Right lobe of liver (tissue), 6 donors: ENCODE data around the gene MFSD6L. TPM values are rescaled to one million over a fixed set of nuclear protein-coding genes. Genes with fewer than 3 reads are reported as not detected.

Source experiments
- ATAC-seq, 4 donors: fragments of 200-7000 bp; cut with Tn5 transposase; one replicate each; pipeline ENCODE4 v1.9.1; 2020; ENCODE audit warnings: mild to moderate bottlenecking in 4 of 4, moderate library complexity in 4 of 4
- DNase-seq, 3 donors: peaks; one replicate each; pipeline ENCODE4 v3.0.0-alpha.2; 2020
- H3K27ac ChIP-seq, 3 donors: fragments of 200-600 bp; one replicate each; pipeline ENCODE4 v1.8.0; 2022
- H3K27me3 ChIP-seq, 2 donors: fragments of 200-600 bp; one replicate each; pipeline ENCODE4 v1.8.0; 2022
- H3K36me3 ChIP-seq, 4 donors: fragments of 200-600 bp; sonication (generic) in 1 of 4; one replicate each; pipeline versions ENCODE4 v1.5.1 to v1.8.0; 2017 to 2022; ENCODE audit warnings: control low read depth in 1 of 4
- H3K4me1 ChIP-seq, 4 donors: fragments of 200-600 bp; sonication (generic) in 1 of 4; one replicate each; pipeline versions ENCODE4 v1.5.1 to v1.8.0; 2017 to 2022; ENCODE audit warnings: control low read depth in 1 of 4
- H3K4me3 ChIP-seq, 3 donors: fragments of 200-600 bp; one replicate each; pipeline ENCODE4 v1.8.0; 2022
- H3K9me3 ChIP-seq, 4 donors: fragments of 200-600 bp; sonication (generic) in 1 of 4; one replicate each; pipeline versions ENCODE4 v1.5.1 to v1.8.0; 2017 to 2022; ENCODE audit warnings: control low read depth in 1 of 4
- POLR2A ChIP-seq: fragments of 450-650 bp; IDR thresholded peaks from one replicate; pipeline ENCODE4 v1.6.1; 2017; ENCODE audit warnings: antibody characterized with exemption, mild to moderate bottlenecking
- WGBS: methylation state at CpG from one replicate; pipeline ENCODE4 v1.1.6; 2018; ENCODE audit warnings: low coverage, low lambda C conversion rate; ENCODE audit not compliant: insufficient coverage; ENCODE audit errors: missing lambda C conversion rate; 5-methylcytosine and 5-hydroxymethylcytosine counted together
- intact Hi-C, 2 donors: fragments of 100-400 bp; cut with DNase I; formaldehyde crosslinking; loops; one replicate each; pipeline versions ENCODE4 v1.11.2 to v1.14.1; 2022
- total RNA-seq, 6 experiments: library from RNA; depleted of rRNA in 2 of 6; stranded (reverse); fragments of >200 nt in 2 of 6; fragmentation: NEBNext Ultra II Directional in 3 of 6; extraction: Animal tissue kit (Norgen Biotek cat#: 25700) in 3 of 6; gene quantifications; one replicate each; pipeline versions ENCODE4 v1.1.0 to v1.2.4, GENCODE V29; 2016 to 2023
- TF ChIP-seq, protein P1 (sequence below), 4 donors: fragments of 200-600 bp in 3 of 4; fragments of 450-650 bp in 1 of 4; IDR thresholded peaks; one replicate each; pipeline versions ENCODE4 v1.5.1 to v1.8.0; 2016 to 2022; ENCODE audit warnings: antibody characterized with exemption in 4 of 4, mild to moderate bottlenecking in 2 of 4
- donor health status: DM: no; HTN: yes; CAD: no.
- donor health status: DM: no; HTN: no; CAD: no.
- donor health status: DM: no; HTN: no; CAD: no.
- donor health status: DM: no; HTN: yes; CAD: no.
- donor health status: DM: no; HTN: yes; CAD: no.

MFSD6L gene
- total RNA-seq, 6 experiments from 2014 or later, result not detected

- ATAC-seq (no peak), DNase-seq (no peak)
- Histone ChIP-seq H3K36me3 (no peaks in the 10 kb centered on the region), H3K4me1 (no peaks in the 10 kb centered on the region), H3K27me3 (no peaks in the 10 kb centered on the region), H3K4me3 (no peak within 1 kb of the TSS), H3K27ac (no peak within 1 kb of the TSS), H3K9me3 (no peaks in the 10 kb centered on the region)
- TF ChIP-seq POLR2A, result no peak
- TF ChIP-seq, protein P1, sequence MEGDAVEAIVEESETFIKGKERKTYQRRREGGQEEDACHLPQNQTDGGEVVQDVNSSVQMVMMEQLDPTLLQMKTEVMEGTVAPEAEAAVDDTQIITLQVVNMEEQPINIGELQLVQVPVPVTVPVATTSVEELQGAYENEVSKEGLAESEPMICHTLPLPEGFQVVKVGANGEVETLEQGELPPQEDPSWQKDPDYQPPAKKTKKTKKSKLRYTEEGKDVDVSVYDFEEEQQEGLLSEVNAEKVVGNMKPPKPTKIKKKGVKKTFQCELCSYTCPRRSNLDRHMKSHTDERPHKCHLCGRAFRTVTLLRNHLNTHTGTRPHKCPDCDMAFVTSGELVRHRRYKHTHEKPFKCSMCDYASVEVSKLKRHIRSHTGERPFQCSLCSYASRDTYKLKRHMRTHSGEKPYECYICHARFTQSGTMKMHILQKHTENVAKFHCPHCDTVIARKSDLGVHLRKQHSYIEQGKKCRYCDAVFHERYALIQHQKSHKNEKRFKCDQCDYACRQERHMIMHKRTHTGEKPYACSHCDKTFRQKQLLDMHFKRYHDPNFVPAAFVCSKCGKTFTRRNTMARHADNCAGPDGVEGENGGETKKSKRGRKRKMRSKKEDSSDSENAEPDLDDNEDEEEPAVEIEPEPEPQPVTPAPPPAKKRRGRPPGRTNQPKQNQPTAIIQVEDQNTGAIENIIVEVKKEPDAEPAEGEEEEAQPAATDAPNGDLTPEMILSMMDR (IDR thresholded peaks at IDR 0.05), result no peak
- intact Hi-C loops, result loop anchor here in 1 of 2 donors (10.0 kb wide), 1 partner anchor 363 kb away; the partner anchor contains the start of gene RNF222
- 84% methylated on average over 11 of the region's 15 CpGs for WGBS
Observed at GRCh38 chr17:8758137-8758596, 41.0 kb downstream of the MFSD6L start, which contains the start of gene SPDYE4. Gene SPDYE4, minus strand, starts transcription at chr17:8758546. Its CDS starts 164 bp downstream, at chr17:8758382.

DNA sequence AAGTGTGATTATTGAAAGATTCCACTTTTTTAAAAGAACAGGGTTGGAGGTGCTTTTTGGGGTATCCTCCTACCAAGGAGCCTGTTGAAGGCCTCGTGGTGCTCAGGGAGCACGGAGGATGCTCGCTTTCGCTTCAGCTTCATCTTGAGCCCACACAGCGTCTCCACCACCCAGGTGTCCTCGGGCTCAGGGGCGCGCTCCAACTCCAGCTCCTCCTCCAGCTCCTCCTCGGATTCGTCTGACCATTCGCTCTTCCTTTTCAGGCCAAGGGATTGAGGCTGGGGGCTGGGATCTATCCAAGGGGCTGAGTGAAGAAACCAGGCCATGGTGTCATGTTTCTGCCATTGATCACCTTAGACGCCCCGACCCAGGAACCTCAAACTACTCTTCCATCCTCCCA is 42.0 kb downstream of the MFSD6L start:
- intact Hi-C loops, result loop anchor here in 1 of 2 donors (10.0 kb wide), 1 partner anchor 362 kb away; the partner anchor contains the start of gene RNF222
- H3K4me1 ChIP-seq, result no peaks in the 10 kb centered on the region
- DNase-seq (no peak), ATAC-seq (no peak)
- TF ChIP-seq, protein P1 (IDR thresholded peaks at IDR 0.05), result no peak
- TF ChIP-seq POLR2A, result no peak
- no peaks in the 10 kb centered on the region for H3K36me3 ChIP-seq
- WGBS, result 93% methylated on average over 8 of the region's 13 CpGs
- H3K4me3 ChIP-seq, result no peak overlapping the region
- H3K9me3 ChIP-seq, result no peaks in the 10 kb centered on the region
- no peak overlapping the region for H3K27ac ChIP-seq
- no peaks in the 10 kb centered on the region for H3K27me3 ChIP-seq

DNA sequence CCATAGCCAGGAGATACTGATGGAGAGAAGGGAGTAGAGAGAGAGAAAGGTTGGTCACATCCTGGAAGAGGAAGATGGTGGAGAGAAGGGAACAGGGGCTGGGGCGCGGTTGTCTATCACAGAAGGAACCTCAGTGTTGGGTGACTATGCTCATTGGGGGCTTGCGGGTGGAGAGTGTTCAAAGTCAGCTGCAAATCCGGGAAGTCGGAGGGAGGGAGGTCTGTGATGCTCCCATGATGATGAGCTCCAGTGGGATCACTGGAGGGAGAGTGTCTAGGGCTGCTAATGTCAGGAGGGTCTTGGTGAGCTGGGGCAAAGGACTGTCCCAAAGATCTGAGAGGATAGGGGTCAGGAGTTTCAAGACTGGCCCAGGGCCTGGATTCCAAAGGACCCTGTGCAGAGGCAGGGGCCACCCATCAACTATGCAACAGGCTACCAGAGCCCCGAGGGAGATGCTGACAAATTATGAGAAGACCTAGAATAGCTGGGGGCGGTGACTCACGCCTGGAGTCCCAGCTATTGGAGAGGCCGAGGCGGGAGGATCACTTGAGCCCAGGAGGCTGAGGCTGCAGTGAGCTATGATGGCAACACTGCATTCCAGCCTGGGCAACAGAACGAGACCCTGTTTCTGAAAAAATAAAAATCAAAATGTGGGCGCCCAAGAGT is 43.4 kb downstream of the MFSD6L start:
- intact Hi-C loops, result loop anchor here in 1 of 2 donors (10.0 kb wide), 1 partner anchor 361 kb away; the partner anchor contains the start of gene RNF222
- ATAC-seq (no peak), DNase-seq (no peak)
- H3K4me1 ChIP-seq, result no peaks in the 10 kb centered on the region
- H3K27me3 ChIP-seq, result no peaks in the 10 kb centered on the region
- no peaks in the 10 kb centered on the region for H3K36me3 ChIP-seq
- H3K4me3 ChIP-seq, result no peak overlapping the region
- H3K9me3 ChIP-seq, result no peaks in the 10 kb centered on the region
- WGBS, result 87% methylated on average over 9 of the region's 12 CpGs
- no peak overlapping the region for H3K27ac ChIP-seq
- TF ChIP-seq POLR2A, result no peak
- TF ChIP-seq, protein P1 (IDR thresholded peaks at IDR 0.05), result no peak

DNA sequence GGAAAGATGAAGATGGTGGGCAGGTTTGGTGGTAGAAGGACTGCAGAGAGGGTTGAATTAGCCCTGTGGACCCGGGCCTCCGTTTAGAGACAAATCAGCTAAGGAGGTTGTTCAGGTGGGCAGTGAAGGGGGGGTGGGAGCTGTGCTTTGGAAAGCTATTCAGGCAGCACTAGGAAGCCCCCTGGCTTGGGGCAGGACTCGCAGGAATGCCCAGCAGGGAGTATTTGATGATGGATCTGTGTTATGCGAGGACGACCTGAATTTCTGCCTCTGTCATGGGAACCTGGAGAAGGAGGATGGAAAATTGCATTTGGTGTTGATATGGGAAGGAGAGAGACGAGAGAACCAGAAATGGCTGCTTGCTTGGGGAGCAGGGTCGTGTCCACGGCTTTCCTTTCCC is 44.3 kb downstream of the MFSD6L start:
- no peaks in the 10 kb centered on the region for H3K36me3 ChIP-seq
- no peak overlapping the region for H3K27ac ChIP-seq
- no peaks in the 10 kb centered on the region for H3K4me1 ChIP-seq
- H3K4me3 ChIP-seq, result no peak overlapping the region
- intact Hi-C loops, result loop anchor here in 1 of 2 donors (10.0 kb wide), 1 partner anchor 360 kb away; the partner anchor contains the start of gene RNF222
- TF ChIP-seq, protein P1 (IDR thresholded peaks at IDR 0.05), result no peak
- no peak for TF ChIP-seq POLR2A
- H3K27me3 ChIP-seq, result no peaks in the 10 kb centered on the region
- ATAC-seq, result no peak
- DNase-seq, result no peak
- WGBS, result 64% methylated on average over 7 of the region's 8 CpGs
- H3K9me3 ChIP-seq, result no peaks in the 10 kb centered on the region
